IPS DF 6.9 (cell line): ENCODE measurements around the gene DOCK9.

Experiments
- DNase-seq: peaks from one replicate; pipeline ENCODE4 v3.0.0-alpha.2; 2013; ENCODE audit warnings: low read depth, low spot score
- H3K27ac ChIP-seq: one replicate; pipeline ENCODE4 v1.5.1; 2013; ENCODE audit warnings: low read length, control low read depth
- H3K27me3 ChIP-seq: 2 replicates; pipeline ENCODE4 v1.6.1; 2013; ENCODE audit warnings: mild to moderate bottlenecking, low read length; ENCODE audit not compliant: control insufficient read depth, insufficient read depth
- H3K36me3 ChIP-seq: 2 replicates; pipeline ENCODE4 v1.6.1; 2013; ENCODE audit warnings: low read length; ENCODE audit not compliant: control insufficient read depth, insufficient read depth
- H3K4me1 ChIP-seq: 2 replicates; pipeline ENCODE4 v1.6.1; 2013; ENCODE audit warnings: low read length; ENCODE audit not compliant: control insufficient read depth, insufficient read depth
- H3K4me3 ChIP-seq: 2 replicates; pipeline ENCODE4 v1.5.1; 2013; ENCODE audit warnings: mild to moderate bottlenecking, low read length
- H3K9me3 ChIP-seq: 2 replicates; pipeline ENCODE4 v1.6.1; 2013; ENCODE audit warnings: low read length, inconsistent platforms; ENCODE audit not compliant: control insufficient read depth, insufficient read depth
- WGBS: extraction: QIAGEN DNeasy Blood & Tissue Kit; methylation state at CpG from one replicate; pipeline ENCODE4 v1.1.7; 2013; ENCODE audit warnings: mixed read lengths, missing lambda C conversion rate; ENCODE audit not compliant: insufficient read length, insufficient coverage; 5-methylcytosine and 5-hydroxymethylcytosine counted together

The DOCK9 gene

GRCh38 chr13:98945863-98946605, 31.8 kb downstream of the DOCK9 start:
- no CpG with 5 or more reads among the region's 9 CpGs for WGBS

DNA sequence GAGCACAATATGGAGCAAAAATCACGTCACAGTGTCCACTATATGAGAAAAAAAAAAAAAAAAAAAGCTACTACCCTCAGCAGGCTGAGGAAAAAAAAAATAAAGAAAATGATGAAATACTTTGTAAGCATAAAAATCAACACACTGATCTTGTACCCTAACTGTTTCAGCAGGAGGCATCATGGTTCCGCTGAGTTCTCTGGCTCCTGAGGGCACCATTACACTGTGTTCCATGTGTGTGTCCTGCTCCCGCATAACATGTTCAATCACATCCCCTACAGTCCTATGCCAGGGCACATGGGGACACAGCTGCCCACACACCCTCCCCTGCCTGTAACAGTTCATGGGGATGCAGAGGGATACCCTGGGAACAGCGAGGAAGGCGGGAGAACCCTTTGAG, 33.5 kb downstream of the DOCK9 start:
- Histone ChIP-seq H3K27me3 (no peaks in the 10 kb centered on the region), H3K9me3 (no peaks in the 10 kb centered on the region), H3K4me3 (no peak overlapping the region), H3K27ac (no peak overlapping the region), H3K4me1 (peaks cover 2% of the 10 kb centered on the region; the same call in 1 of the 2 replicates), H3K36me3 (no peaks in the 10 kb centered on the region)
- no peak for DNase-seq
- no CpG with 5 or more reads among the region's 5 CpGs for WGBS

More at GRCh38 chr13:98945863-98946605, 31.8 kb downstream of the DOCK9 start:
- peaks cover 2% of the 10 kb centered on the region; the same call in 1 of the 2 replicates for H3K4me1 ChIP-seq
- H3K27me3 ChIP-seq, result no peaks in the 10 kb centered on the region
- no peaks in the 10 kb centered on the region for H3K36me3 ChIP-seq
- H3K9me3 ChIP-seq, result no peaks in the 10 kb centered on the region
- H3K27ac ChIP-seq, result no peak overlapping the region
- no peak overlapping the region for H3K4me3 ChIP-seq
- no peak for DNase-seq

DNA sequence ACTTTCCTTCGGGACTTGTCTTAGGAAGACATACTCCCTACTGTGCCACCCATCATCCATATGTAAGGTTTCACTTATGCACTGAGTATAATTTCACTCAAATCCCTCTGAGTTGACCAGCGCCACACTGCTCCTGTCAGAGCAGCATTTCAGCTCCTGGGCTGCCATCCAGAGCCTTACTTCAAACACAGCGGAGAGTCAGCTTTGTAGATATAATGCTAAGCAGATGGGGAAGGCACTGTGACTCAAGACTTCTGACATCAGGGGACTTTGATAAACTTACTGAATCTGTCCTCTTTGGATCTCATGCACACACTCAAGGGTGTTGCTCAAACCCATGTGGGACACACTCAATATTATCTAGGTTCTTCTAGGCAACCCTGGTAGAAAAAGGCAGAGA, 34.9 kb downstream of the DOCK9 start:
- Histone ChIP-seq H3K27me3 (no peaks in the 10 kb centered on the region), H3K4me1 (peaks cover 4% of the 10 kb centered on the region), H3K9me3 (no peaks in the 10 kb centered on the region), H3K27ac (no peak overlapping the region), H3K36me3 (no peaks in the 10 kb centered on the region), H3K4me3 (no peak overlapping the region)
- DNase-seq, result no peak
- WGBS, result no CpG with 5 or more reads among the region's 3 CpGs

DNA sequence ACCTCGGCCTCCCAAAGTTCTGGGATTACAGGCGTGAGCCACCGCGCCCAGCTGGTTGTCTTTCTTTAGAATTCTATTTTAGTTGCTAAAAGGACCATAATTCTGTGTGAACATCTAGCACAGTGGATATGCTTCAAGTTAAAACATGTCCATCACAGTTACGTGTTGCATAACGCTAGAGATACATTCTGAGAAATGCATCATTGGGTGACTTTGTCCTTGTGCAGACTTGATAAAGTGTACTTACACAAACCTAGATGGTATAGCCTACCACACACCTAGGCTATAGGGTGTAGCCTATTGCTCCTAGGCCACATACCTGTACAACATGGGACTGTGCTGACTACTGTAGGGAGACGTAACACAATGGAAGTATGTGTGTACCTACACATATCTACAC, 35.4 kb downstream of the DOCK9 start:
- DNase-seq, result no peak
- Histone ChIP-seq H3K27me3 (no peaks in the 10 kb centered on the region), H3K27ac (no peak overlapping the region), H3K9me3 (no peaks in the 10 kb centered on the region), H3K4me3 (no peak overlapping the region), H3K4me1 (peaks cover 4% of the 10 kb centered on the region), H3K36me3 (no peaks in the 10 kb centered on the region)
- no CpG with 5 or more reads among the region's 7 CpGs for WGBS

- Histone ChIP-seq H3K27me3 (no peaks in the 10 kb centered on the region), H3K4me3 (no peak overlapping the region), H3K4me1 (peaks cover 4% of the 10 kb centered on the region), H3K9me3 (no peaks in the 10 kb centered on the region), H3K27ac (no peak overlapping the region), H3K36me3 (no peaks in the 10 kb centered on the region)
- DNase-seq, result no peak
- WGBS, result no CpG with 5 or more reads among the region's 4 CpGs
Observed at GRCh38 chr13:98941536-98941935, 36.3 kb downstream of the DOCK9 start.

DNA sequence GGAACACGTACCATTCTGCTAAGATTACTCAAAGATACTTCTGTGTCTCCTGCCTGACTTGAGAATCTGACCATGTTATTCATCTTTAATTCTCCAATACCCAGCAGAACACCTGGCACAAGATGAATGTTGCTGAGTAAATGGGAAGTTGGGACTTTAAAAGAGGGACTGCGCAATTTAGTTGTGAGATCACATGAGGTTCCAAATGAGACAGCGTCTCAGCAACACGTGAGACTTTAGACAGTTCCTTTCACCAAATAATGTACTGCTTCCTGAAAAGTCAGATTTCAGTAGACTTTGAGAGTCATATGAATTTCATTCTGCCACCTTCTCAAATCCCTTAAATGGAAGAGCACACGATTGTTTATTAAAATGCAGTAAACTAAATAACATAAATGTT, 36.7 kb downstream of the DOCK9 start:
- no peak for DNase-seq
- H3K27me3 ChIP-seq, result no peaks in the 10 kb centered on the region
- no peaks in the 10 kb centered on the region for H3K9me3 ChIP-seq
- no peak overlapping the region for H3K4me3 ChIP-seq
- no peaks in the 10 kb centered on the region for H3K36me3 ChIP-seq
- no peak overlapping the region for H3K27ac ChIP-seq
- H3K4me1 ChIP-seq, result peaks cover 2% of the 10 kb centered on the region
- no CpG with 5 or more reads among the region's 5 CpGs for WGBS

DNA sequence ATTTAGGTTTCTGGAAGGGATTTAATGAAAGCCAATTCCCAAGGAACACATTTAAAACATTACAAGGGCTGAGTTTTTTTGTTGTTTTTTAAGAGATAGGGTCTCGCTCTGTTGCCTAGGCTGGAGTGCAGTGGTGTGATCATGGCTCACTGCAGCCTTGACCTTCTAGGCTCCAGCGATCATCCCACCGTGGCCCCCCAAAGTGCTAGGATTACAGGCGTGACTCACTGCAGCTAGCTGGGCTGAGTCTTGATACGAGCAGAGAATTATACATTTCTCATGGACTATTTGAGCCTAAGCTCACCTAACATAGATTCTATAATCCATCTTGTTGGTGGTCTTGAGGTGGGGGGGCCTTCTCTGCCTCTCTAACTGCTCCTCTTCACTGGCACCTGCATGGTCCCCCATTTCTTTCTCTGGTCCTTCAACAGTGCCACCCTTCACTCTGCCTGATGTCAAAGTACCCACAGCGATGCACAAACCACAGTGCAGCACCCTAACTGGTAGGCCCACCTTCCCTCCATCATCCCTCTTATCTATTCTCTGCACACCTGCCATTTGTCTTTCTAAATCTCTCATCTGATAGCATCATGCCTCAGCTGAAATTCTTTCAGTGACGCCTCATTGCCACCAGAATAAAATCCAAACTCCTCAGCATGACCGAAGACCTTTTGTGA, 37.4 kb downstream of the DOCK9 start:
- Histone ChIP-seq H3K4me3 (no peak overlapping the region), H3K9me3 (no peaks in the 10 kb centered on the region), H3K36me3 (no peaks in the 10 kb centered on the region), H3K27me3 (no peaks in the 10 kb centered on the region), H3K27ac (no peak overlapping the region), H3K4me1 (peaks cover 2% of the 10 kb centered on the region)
- WGBS, result no CpG with 5 or more reads among the region's 8 CpGs
- no peak for DNase-seq

DNA sequence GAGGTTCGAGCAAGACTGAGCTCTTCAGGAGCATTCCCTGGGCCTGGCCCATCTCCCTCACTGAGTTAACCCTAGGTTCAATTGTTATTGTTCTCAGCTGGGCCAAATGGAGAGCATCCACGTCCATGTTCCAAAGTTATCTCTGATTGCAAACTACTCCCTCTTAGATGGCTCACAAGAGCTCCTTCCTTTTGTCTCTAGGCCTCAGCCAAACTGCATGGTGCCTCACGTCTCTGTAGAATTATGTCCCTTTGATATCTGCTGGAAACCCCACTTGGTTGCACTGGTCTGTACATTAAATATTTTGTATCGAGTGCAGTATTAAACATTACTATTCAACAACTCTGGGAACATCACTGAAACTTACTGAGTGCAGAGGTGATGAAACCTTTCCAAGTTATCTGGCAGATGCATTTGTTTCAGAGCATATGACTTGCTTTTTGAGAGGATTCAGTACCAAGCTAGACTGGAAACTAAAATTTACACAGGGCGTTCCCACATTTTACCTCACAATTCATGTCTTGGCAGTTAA, 38.1 kb downstream of the DOCK9 start:
- no peaks in the 10 kb centered on the region for H3K27me3 ChIP-seq
- no peak overlapping the region for H3K27ac ChIP-seq
- no peaks in the 10 kb centered on the region for H3K9me3 ChIP-seq
- no peaks in the 10 kb centered on the region for H3K36me3 ChIP-seq
- peaks cover 2% of the 10 kb centered on the region for H3K4me1 ChIP-seq
- no peak overlapping the region for H3K4me3 ChIP-seq
- DNase-seq, result no peak
- WGBS, result no CpG with 5 or more reads among the region's 5 CpGs

GRCh38 chr13:98938801-98939200, 39.1 kb downstream of the DOCK9 start:
- Histone ChIP-seq H3K36me3 (no peaks in the 10 kb centered on the region), H3K9me3 (no peaks in the 10 kb centered on the region), H3K27ac (no peak overlapping the region), H3K4me1 (peaks cover 2% of the 10 kb centered on the region), H3K27me3 (no peaks in the 10 kb centered on the region), H3K4me3 (no peak overlapping the region)
- no peak for DNase-seq
- no CpG with 5 or more reads among the region's 3 CpGs for WGBS

GRCh38 chr13:98937911-98938381, 39.9 kb downstream of the DOCK9 start:
- no peak overlapping the region for H3K4me3 ChIP-seq
- peaks cover 2% of the 10 kb centered on the region for H3K4me1 ChIP-seq
- peak; percentile 79 for DNase-seq
- H3K9me3 ChIP-seq, result no peaks in the 10 kb centered on the region
- H3K27me3 ChIP-seq, result no peaks in the 10 kb centered on the region
- no CpG with 5 or more reads among the region's 6 CpGs for WGBS
- H3K36me3 ChIP-seq, result no peaks in the 10 kb centered on the region
- no peak overlapping the region for H3K27ac ChIP-seq
